Metanephros (tissue), 1 donor: Measurements from ENCODE around the gene NSFL1C. TPM values are rescaled to one million over a fixed set of nuclear protein-coding genes. Genes with fewer than 3 reads are reported as not detected.

ENCODE experiments used
- total RNA-seq: library from RNA; depleted of rRNA; stranded (reverse); fragments of >200 nt; gene quantifications from one replicate; pipeline ENCODE4 v1.2.3, GENCODE V29; 2014

The NSFL1C gene
- 35.8 TPM for total RNA-seq

DNA sequence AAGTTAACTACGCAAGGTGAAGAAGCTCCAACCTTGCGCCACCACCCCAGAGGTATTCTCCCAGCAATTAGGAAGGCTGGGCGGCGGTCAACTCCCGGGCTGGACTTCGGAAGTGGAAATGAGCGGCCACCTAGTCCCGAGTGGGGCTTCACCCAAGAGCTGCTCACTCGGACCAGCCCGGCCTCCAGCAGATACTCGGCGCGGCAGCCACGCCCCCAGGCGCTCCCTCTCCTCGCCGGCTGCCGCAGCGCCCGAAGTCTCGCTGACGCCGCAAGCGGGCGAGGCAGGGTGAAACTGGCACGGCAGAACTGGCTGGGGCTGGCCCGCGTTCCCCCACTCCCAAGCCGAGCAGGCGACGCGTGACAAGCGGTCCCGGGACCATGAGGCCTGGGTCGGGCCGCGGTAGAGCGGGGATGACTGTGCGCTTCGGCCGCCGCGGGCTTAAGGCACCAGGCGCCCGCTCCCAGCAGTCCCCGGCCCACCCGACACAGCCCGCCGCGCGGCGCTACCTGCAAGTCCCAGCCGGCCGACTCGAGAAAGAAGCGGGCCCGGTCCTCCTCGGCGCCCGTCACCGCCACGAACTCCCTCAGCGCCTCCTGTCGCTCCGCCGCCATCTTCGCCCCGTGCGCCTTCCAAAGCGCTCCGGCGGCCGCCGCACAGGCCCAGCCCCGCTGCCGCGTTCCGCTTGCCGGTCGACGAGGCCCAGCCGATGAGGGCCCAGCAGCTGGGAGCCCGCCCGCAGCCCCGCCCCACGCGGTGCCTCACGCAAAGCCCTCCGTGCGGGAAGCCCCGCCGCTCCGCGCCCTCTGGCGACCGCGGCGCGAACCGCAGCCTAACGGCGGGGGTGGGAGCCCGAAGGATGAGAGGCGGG is at the start of gene NSFL1C:
Gene NSFL1C (minus strand): TSS at position 639 of the 871 bp plus-strand sequence. CDS start 25 bp downstream, at position 614.

GRCh38 chr20:1491281-1491840 is 24.7 kb upstream of the NSFL1C start, which contains the start of gene SIRPB2:
TSS of gene SIRPB2 (minus strand) at chr20:1491420. CDS start at chr20:1491359, 61 bp downstream.

DNA sequence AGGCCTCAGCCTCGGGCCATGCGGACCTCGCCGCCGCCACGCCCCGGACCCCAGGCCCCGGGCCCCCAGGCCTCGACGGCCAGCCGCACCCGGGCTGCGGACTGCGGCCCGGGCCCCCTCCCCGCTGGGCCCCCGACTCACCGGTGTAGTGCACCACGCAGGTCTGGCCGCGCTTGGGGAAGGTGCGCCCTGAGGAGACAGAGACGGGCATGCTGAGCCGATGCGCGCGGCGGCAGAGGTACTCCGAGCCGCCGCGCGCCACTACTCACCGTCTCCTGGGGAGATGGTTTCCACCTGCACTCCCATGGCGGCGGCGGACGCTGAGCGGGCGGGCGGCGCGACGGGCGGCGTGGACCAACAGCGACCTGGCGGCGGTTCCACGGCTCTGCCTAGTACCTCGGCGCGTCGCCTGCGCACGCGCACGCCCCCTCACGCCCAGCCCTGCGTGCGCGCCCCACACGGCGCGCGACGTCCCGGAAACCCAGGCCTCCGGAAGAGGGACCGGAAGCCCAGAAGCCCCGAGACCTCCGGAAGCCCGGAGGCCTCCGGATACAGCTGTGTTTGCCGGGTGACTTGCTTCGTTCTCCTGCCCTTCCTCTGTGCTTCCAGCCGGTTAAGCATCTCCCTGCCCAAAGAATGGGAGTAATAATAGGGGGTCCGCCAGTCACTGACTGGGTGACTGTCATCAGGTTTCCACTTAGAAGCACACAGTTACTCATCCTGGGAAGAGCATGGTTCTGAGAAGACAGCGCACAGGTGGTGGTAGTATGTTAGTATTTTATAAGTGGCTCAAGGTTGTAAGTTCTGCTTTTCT is 73.7 kb downstream of the NSFL1C start, which contains the start of gene FKBP1A:
Gene FKBP1A (minus strand): TSS at position 362 of the 814 bp plus-strand sequence. CDS start 56 bp downstream, at position 306.

Other genes starting within 250 kb of the NSFL1C start
- gene RAD21L1, start 240.8 kb downstream of the NSFL1C start, total RNA-seq = not detected
- 3.6 TPM for gene SNPH, start 200.6 kb downstream of the NSFL1C start, total RNA-seq
- 2.5 TPM for gene SDCBP2, start 137.7 kb downstream of the NSFL1C start, total RNA-seq
- gene FKBP1A, start 73.8 kb downstream of the NSFL1C start, total RNA-seq = 125 TPM
- 5.5 TPM for gene SIRPB2, start 24.6 kb upstream of the NSFL1C start, total RNA-seq
- 0.12 TPM for gene SIRPD, start 90.9 kb upstream of the NSFL1C start, total RNA-seq
- gene SIRPB1, start 153.2 kb upstream of the NSFL1C start, total RNA-seq = 1.8 TPM
- 0.18 TPM for gene SIRPG, start 190.9 kb upstream of the NSFL1C start, total RNA-seq